HEK293 (cell line): ENCODE results near the gene VIPR2.

Source experiments
- CTCF ChIP-seq: fragments of 450-650 bp; formaldehyde crosslinking; IDR thresholded peaks from 2 replicates; pipeline ENCODE4 v1.5.1; 2016; ENCODE audit warnings: missing biosample characterization, missing genetic modification characterization
- REST ChIP-seq: fragments of 450-650 bp; formaldehyde crosslinking; IDR thresholded peaks from 2 replicates; pipeline ENCODE4 v1.5.1; 2016; ENCODE audit warnings: missing biosample characterization, missing genetic modification characterization
- TSHZ1 ChIP-seq: fragments of 450-650 bp; formaldehyde crosslinking; IDR thresholded peaks from 2 replicates; pipeline ENCODE4 v1.5.1; 2016; ENCODE audit warnings: missing biosample characterization, missing genetic modification characterization, borderline replicate concordance
- ZBTB44 ChIP-seq: fragments of 450-650 bp; IDR thresholded peaks from 2 replicates; pipeline ENCODE4 v1.5.1; 2018; ENCODE audit warnings: missing biosample characterization, mild to moderate bottlenecking, missing genetic modification characterization
- ZEB2 ChIP-seq: fragments of 450-650 bp; formaldehyde crosslinking; IDR thresholded peaks from 2 replicates; pipeline ENCODE4 v1.5.1; 2016; ENCODE audit warnings: missing biosample characterization, missing genetic modification characterization
- ZIC2 ChIP-seq: fragments of 450-650 bp; formaldehyde crosslinking; IDR thresholded peaks from 2 replicates; pipeline ENCODE4 v1.5.1; 2016; ENCODE audit warnings: missing biosample characterization, missing genetic modification characterization
- ZNF114 ChIP-seq: fragments of 450-650 bp; formaldehyde crosslinking; IDR thresholded peaks from 2 replicates; pipeline ENCODE4 v1.5.0; 2017; ENCODE audit warnings: missing biosample characterization, missing genetic modification characterization
- ZNF121 ChIP-seq: fragments of 450-650 bp; formaldehyde crosslinking; IDR thresholded peaks from 2 replicates; pipeline ENCODE4 v1.5.1; 2016; ENCODE audit warnings: missing biosample characterization, missing genetic modification characterization
- ZNF324 ChIP-seq: fragments of 450-650 bp; formaldehyde crosslinking; IDR thresholded peaks from 2 replicates; pipeline ENCODE4 v1.5.1; 2016; ENCODE audit warnings: missing biosample characterization, missing genetic modification characterization
- ZNF501 ChIP-seq: fragments of 450-650 bp; formaldehyde crosslinking; IDR thresholded peaks from 2 replicates; pipeline ENCODE4 v1.5.1; 2016; ENCODE audit warnings: missing biosample characterization, missing genetic modification characterization
- ZNF596 ChIP-seq: fragments of 450-650 bp; IDR thresholded peaks from 2 replicates; pipeline ENCODE4 v1.5.0; 2018; ENCODE audit warnings: missing biosample characterization, mild to moderate bottlenecking, missing genetic modification characterization, moderate library complexity
- ZNF747 ChIP-seq: fragments of 450-650 bp; formaldehyde crosslinking; IDR thresholded peaks from 2 replicates; pipeline ENCODE4 v1.5.1; 2016; ENCODE audit warnings: missing biosample characterization, missing genetic modification characterization

- no peak for TF ChIP-seq CTCF (tag by site-specific recombination)
- TF ChIP-seq ZNF324 = no peak
- no peak for TF ChIP-seq ZNF596 (tag by site-specific recombination)
- TF ChIP-seq ZIC2 (tag by site-specific recombination) = peak; percentile 27; the same call in 1 of the 2 replicates
- no peak for TF ChIP-seq ZNF114 (tag by site-specific recombination)
- no peak for TF ChIP-seq REST
- no peak for TF ChIP-seq ZNF121 (tag by site-specific recombination)
- TF ChIP-seq ZEB2 (tag by site-specific recombination) = no peak
- TF ChIP-seq ZNF501 = no peak
- TF ChIP-seq ZBTB44 (tag by site-specific recombination) = no peak
- no peak for TF ChIP-seq TSHZ1 (tag by site-specific recombination)
- no peak for TF ChIP-seq ZNF747
Measured at GRCh38 chr7:159025161-159025779, 119.4 kb downstream of the VIPR2 start.
